GM18861 (cell line): ENCODE measurements around the gene SIVA1.

Experiments
- ATAC-seq: cut with Tn5 transposase; IDR thresholded peaks from one replicate; pipeline ENCODE4 v1.9.1; 2021; ENCODE audit not compliant: unreplicated experiment

SIVA1 gene

GRCh38 chr14:104770851-104771272, 17.9 kb downstream of the SIVA1 start:
- ATAC-seq: no peak

GRCh38 chr14:104771374-104771773, 18.4 kb downstream of the SIVA1 start:
- ATAC-seq: no peak

GRCh38 chr14:104771918-104772706, 19.2 kb downstream of the SIVA1 start:
- no peak for ATAC-seq

GRCh38 chr14:104772707-104773504, 20.0 kb downstream of the SIVA1 start:
- no peak for ATAC-seq

- ATAC-seq: no peak
Observed at GRCh38 chr14:104773505-104774452, 20.8 kb downstream of the SIVA1 start.

- ATAC-seq: no peak
Observed at GRCh38 chr14:104774453-104775072, 21.6 kb downstream of the SIVA1 start.

- no peak for ATAC-seq
Observed at GRCh38 chr14:104775073-104775489, 22.1 kb downstream of the SIVA1 start.

GRCh38 chr14:104776481-104776880, 23.5 kb downstream of the SIVA1 start:
- no peak for ATAC-seq

GRCh38 chr14:104776961-104777807, 24.2 kb downstream of the SIVA1 start:
- no peak for ATAC-seq

- ATAC-seq: no peak
Observed at GRCh38 chr14:104777808-104778249, 24.9 kb downstream of the SIVA1 start.

- no peak for ATAC-seq
Observed at GRCh38 chr14:104778694-104779331, 25.9 kb downstream of the SIVA1 start.

- no peak for ATAC-seq
Observed at GRCh38 chr14:104779776-104780512, 27.0 kb downstream of the SIVA1 start.

- ATAC-seq: no peak
Observed at GRCh38 chr14:104780513-104781030, 27.6 kb downstream of the SIVA1 start.

- ATAC-seq: no peak
Observed at GRCh38 chr14:104781271-104782077, 28.5 kb downstream of the SIVA1 start.

GRCh38 chr14:104782086-104782807, 29.3 kb downstream of the SIVA1 start:
- ATAC-seq: no peak

- ATAC-seq: no peak
Observed at GRCh38 chr14:104782808-104783139, 29.8 kb downstream of the SIVA1 start.
